Stimulated activated CD4-positive, alpha-beta T cell treated with anti-CD3 and anti-CD28 coated beads, Interleukin-15, amount 100 ng/mL, for 24 hours (primary cell): ENCODE results near the gene TMEM263.
A peak's percentile ranks its signal among the peaks of the same experiment; 100 is the strongest.

Experiments
- DNase-seq: peaks from one replicate; pipeline ENCODE4 v3.0.0-alpha.2; 2020

Gene TMEM263

GRCh38 chr12:106953352-106954250 lies 2.1 kb upstream of the TMEM263 start:
- DNase-seq = no peak

GRCh38 chr12:106954462-106955376 lies 988 bp upstream of the TMEM263 start:
- DNase-seq = peak; percentile 17

GRCh38 chr12:106956048-106956578 lies 406 bp downstream of the TMEM263 start:
- peak; percentile 74 for DNase-seq

GRCh38 chr12:106957583-106957982 lies 1.9 kb downstream of the TMEM263 start:
- DNase-seq = no peak

GRCh38 chr12:106960443-106960842 lies 4.7 kb downstream of the TMEM263 start:
- no peak for DNase-seq

GRCh38 chr12:106962286-106962685 lies 6.6 kb downstream of the TMEM263 start:
- DNase-seq = no peak

GRCh38 chr12:106964526-106964925 lies 8.8 kb downstream of the TMEM263 start:
- DNase-seq = no peak

GRCh38 chr12:106971065-106971464 lies 15.4 kb downstream of the TMEM263 start:
- no peak for DNase-seq

- DNase-seq = no peak
Observed at GRCh38 chr12:106973545-106973944, 17.8 kb downstream of the TMEM263 start.

GRCh38 chr12:106974511-106974910 lies 18.8 kb downstream of the TMEM263 start:
- no peak for DNase-seq

GRCh38 chr12:106975098-106975497 lies 19.4 kb downstream of the TMEM263 start:
- no peak for DNase-seq

GRCh38 chr12:106975993-106976658 lies 20.4 kb downstream of the TMEM263 start:
- no peak for DNase-seq

GRCh38 chr12:106976668-106977067 lies 21.0 kb downstream of the TMEM263 start:
- no peak for DNase-seq

GRCh38 chr12:106978035-106978800 lies 22.5 kb downstream of the TMEM263 start:
- no peak for DNase-seq

- DNase-seq = no peak
Observed at GRCh38 chr12:106980944-106981343, 25.2 kb downstream of the TMEM263 start.

- no peak for DNase-seq
Observed at GRCh38 chr12:106981788-106982187, 26.1 kb downstream of the TMEM263 start.

- DNase-seq = no peak
Observed at GRCh38 chr12:106982229-106982628, 26.5 kb downstream of the TMEM263 start.

- DNase-seq = peak; percentile 16
Observed at GRCh38 chr12:106984588-106985137, 29.0 kb downstream of the TMEM263 start.

- no peak for DNase-seq
Observed at GRCh38 chr12:106985479-106985878, 29.8 kb downstream of the TMEM263 start.

- DNase-seq = no peak
Observed at GRCh38 chr12:106986135-106986534, 30.4 kb downstream of the TMEM263 start.

- peak; percentile 87 for DNase-seq
Observed at GRCh38 chr12:106986625-106987389, 31.1 kb downstream of the TMEM263 start, which contains the start of gene MTERF2. Gene MTERF2, minus strand, starts transcription at chr12:106987146. Its CDS starts 8,432 bp downstream, at chr12:106978714.
